ENCODE results near the gene APOL6.
"Not testable (repeated sequence)": the region's sequence is repeated elsewhere in the genome, so short reads cannot be mapped to it uniquely, and the experiment has no call there.

APOL6 gene

DNA sequence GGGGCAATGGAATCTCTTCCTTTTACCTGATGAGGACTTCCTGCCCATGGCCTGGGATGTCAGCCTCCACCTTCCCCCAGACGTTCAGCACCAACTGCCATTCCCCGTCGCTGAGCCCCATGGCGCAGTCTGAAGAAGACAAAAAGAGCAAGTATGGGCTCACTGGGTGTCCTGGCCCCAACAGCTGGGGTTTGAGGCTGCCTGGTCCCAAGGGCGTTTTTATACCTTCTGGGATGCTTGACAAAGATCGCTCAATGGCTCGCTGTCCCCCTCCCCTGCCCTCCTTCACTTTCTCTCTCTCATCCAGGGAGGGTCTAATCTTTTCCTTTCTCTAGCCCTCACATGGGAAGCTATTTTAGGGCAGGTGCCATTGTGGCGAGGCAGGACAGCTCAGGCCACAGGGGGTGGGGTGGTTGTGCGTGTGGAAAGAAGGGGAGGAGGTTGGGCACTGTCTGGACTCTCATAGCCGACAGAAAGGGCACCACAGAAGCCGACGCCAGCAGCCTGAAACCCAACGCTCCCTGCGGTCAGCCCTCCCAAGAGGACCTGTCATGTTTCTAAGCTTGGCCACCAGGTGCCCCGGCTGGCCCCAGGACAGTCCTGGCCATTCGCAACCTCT is 31.0 kb upstream of the APOL6 start, which contains the start of gene MB:
MB (minus strand) TSS at position 193 of the 619 bp plus-strand sequence; CDS start at position 121, 72 bp downstream.
- no peak for DNase-seq (ENCODE audit: low spot score)

- DNase-seq (ENCODE audit: low spot score): no peak
Measured at GRCh38 chr22:35618427-35619223, 29.6 kb upstream of the APOL6 start.

DNA sequence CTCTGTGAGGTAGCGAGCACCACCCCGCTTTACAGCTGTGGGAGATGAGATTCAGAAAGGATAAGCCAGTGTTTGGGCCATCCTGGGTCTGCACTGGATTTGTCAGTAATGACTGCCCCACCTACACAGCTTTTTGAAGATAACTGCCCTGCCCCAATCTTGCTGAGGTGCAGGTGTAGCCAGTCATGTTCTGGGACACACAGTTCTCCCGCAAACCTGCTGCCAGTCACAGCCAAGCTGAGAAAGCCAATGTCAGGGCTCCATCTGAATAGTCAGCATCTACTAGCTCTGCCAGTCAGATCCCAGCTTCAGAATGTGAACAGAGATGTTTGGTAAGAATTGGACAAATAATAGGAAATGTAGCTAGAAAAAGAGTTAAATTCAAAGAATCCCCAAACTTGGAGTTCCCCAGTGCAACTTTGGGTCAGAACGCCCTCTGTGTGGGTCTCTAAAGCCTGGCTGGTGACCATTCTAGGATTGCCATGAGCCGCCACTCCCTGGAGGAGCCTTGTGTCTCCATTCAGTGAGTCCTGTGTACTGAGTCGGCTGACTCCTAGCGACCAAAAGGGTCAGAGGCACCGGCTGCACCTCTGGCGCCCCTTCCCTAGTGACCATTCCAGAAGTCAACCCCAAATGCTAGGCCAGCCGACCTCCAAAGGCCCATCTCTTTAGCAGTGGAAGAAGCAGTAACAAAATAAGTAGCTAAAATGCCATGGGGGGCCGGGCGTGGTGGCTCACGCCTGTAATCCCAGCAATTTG is 28.7 kb upstream of the APOL6 start:
- DNase-seq (ENCODE audit: low spot score): no peak

GRCh38 chr22:35620624-35621251 is 27.5 kb upstream of the APOL6 start:
- DNase-seq (ENCODE audit: low spot score): no peak

DNA sequence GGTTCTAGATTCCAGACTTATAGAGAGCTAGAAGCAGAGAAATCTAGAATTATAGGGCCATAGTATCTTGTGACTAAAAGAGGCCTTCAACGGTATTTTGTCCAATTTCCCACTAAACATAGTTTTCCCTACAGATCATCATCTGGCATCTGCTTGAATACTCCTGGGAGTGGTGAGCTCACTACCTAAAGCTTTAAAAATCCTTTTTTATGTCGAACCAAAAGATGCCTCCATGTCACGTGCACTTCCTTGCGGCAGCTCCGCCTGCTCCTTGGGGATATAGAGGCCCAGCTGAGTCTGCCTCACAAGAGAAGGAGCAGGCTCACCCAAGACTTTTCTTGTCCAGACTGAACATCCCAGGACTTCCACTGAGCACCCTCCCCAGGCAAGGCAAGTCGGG is 26.8 kb upstream of the APOL6 start:
- no peak for DNase-seq (ENCODE audit: low spot score)

DNA sequence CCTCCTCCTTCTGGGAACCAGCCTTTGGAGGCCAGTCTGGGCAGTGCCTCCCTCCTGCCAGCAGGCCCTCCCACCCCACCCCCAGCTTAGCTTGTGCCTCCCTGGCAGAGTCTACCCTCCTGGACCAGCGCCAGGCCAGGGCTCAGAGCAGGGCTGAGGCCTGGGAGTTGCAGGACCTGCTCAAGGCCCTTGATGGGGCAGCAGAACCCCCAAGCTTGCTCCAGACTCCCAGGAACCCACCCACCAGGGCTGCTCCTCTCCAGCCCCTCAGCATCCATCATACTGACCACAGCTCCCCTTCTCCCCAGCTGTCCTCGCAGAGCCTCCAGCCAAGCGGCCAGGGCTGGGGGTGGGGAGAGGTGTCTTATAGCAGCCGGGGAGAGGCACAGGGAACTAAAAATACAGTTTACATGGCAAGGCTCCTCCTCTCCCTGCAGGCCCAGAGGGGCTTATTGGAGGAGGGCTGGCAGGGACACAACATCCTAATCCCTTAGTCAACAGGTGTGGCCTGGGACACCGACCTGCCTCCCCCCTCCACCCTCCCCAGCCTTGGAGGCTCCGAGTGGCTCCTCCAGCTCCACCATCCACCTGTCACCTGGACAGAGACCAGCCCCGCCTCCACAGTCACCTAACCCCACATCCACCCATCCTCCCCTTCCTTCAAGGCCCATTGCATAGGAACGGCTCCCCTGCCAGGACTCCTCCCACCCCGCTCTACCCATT is 25.9 kb upstream of the APOL6 start:
- no peak for DNase-seq (ENCODE audit: low spot score)

DNA sequence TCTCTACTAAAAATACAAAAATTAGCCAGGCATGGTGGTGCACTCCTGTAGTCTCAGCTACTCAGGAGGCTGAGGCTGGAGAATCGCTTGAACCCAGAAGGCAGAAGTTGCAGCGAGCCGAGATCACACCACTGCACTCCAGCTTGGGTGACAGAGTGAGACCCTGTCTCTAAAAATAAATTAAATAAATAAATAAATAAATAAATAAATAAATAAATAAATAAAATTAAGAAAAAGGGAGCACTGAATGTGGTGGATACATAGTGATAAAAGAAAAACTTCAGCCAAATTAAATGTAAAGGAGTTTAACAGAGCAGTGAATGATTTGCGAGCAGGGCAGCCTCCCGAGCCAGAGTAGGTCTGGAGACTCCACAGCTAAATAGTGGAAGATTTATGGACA is 24.4 kb upstream of the APOL6 start:
- DNase-seq (ENCODE audit: low spot score): not testable (repeated sequence)

DNA sequence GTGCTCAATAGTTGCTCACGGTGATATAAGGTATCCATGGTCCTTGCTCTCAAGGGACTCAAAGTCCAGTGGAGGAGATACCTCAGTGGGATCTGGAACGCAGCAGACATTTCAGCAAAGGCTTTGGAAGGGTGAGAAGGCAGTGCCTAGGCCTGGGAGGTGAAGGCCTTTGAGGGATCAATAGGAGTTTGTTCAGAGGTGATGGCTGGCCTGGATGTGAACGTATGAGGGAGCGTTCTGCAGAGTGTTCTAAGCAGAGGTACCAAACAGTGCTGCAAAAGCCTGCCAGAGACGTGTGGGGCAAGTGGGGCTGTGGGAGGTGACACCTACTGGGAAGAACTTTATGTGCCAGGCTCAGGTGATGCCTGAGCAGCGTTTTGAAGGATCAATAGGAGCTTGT is 23.7 kb upstream of the APOL6 start:
- DNase-seq (ENCODE audit: low spot score): no peak

GRCh38 chr22:35625763-35626432 is 22.3 kb upstream of the APOL6 start:
- DNase-seq (ENCODE audit: low spot score): no peak

DNA sequence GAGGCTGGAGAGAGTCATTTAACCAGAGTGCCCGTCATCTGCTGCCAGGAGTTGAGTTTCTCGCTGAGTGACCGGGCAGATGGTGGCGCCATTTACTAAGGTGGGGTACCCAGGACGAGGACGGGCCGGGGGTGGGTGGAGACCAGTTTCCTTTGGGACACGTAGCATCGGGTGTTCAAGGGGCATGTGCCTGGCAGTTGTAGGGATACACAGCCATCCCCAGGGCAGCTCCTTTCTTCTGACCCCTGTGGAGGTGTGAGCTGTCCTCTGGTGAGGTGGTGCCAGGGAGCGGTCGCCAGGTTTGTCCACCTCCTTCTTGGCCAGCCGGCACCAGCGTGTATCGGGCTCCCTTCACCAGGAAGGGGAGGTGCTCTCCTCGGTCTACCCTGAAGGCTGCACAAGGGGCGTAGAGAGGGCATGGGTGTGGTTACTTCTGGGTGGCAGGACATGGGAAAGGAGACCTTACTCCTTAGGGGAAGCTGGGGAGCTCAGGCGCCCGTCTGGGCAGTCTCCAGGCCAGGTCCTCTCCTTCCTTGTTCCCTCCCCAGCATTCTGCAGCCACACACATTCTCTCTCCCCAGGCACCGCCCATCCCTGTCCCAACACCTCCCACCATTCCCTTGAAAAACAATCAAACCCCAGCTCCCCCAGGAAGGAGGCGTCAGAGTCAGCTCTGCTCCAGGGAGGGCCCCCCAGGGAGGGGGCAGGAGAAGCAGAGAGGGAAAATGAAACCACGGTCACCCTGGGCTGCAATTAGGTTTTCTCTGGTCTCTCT is 20.8 kb upstream of the APOL6 start:
- DNase-seq (ENCODE audit: low spot score): no peak

DNA sequence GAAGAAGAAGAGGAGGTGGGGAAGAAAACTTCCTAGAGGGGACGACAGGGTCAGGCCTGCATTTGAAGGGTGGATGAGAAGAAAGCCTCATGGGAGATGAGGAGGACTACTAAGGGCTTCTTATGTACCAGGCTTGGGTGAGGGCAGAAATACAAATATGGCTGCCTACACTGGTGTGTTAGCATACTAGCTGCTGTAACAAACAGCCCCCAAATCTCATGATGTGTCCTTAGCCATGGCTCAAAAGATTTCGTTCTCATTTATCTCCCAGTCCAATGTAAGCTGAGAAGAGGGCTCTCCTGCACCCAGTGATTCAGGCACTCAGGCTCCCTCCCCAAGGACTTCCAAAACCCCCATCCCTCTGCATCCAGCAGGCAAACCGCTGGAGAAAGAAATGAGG is 19.5 kb upstream of the APOL6 start:
- no peak for DNase-seq (ENCODE audit: low spot score)

DNA sequence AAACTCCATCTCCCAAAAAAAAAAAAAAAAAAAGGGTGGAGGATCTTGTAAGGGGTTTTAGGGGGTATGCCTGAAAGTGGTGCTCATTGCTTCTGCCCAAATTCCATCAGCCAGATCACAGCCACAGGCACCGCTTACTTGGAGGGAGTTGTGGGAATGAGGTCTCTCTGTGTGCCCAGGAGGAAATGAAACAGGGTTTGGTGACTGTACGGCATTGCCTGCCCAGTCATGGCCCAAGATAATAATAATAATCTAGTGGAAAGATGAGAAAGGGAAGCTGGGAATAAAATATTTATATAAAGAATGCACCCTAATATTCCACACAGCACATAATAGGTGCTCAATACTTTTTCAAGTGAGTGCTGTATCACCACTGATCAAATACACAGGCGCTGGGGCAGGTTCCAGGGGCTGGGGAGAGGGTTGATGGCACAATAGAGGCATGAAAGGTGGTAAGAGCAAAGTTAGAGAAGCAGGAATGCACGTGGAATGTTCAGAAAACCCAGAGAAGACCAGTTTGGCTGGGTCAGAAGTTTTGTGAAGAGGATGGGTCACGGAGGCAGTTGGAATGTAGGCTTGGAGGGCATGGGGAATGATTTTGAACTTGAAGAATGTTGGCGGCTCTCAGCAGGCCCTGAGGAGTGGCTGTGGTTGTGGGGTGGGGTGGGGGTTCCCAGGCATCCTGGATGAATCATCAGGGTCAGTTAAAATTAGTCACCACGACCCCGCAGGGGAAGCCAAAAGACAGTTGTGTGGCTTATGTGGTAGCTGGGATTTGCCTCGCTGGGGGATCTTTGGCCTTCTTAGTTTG is 18.6 kb upstream of the APOL6 start:
- DNase-seq (ENCODE audit: low spot score): no peak

- no peak for DNase-seq (ENCODE audit: low spot score)
Measured at GRCh38 chr22:35630387-35630793, 17.9 kb upstream of the APOL6 start.

DNA sequence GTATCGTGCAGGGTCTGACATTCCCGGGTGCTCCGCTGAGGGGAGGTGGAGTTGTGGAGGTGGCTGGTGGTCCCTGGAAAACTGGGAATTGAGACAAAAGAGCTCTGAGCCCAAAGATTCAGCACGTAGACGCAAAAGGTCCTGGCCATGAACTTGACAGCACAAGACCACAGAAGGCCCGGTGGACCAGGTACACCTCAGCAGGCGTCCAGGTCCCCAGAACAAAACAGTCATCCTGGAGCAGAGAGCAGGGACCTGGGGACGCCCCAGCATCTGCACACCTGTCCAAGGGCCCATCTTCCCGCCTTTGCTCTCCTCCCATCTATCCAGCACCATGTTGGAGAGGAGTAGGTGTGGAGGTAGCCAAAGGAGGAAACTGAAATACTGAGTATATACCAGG is 17.4 kb upstream of the APOL6 start:
- DNase-seq (ENCODE audit: low spot score): no peak

- DNase-seq (ENCODE audit: low spot score): peak; percentile 10
Measured at GRCh38 chr22:35631597-35631996, 16.6 kb upstream of the APOL6 start.

DNA sequence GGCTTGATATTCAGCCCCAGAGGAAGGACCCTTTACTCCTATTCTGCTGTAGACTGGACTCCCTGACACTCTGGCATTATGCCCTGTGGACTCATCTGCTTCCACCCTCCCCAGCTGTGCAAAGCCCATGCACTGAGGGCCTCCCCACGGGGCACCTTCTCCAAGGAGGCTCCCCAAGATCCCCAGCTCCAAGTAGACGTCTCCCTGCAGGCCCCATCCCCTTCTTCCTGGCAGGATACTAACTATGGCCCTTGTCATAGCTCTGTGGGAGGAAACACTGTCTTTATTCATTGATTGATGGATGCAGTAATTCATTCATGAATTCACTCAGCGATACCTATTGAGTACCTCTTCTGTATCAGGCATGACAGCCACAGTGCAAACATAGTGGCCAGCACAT is 15.3 kb upstream of the APOL6 start:
- no peak for DNase-seq (ENCODE audit: low spot score)

GRCh38 chr22:35633520-35633919 is 14.7 kb upstream of the APOL6 start:
- DNase-seq (ENCODE audit: low spot score): no peak

DNA sequence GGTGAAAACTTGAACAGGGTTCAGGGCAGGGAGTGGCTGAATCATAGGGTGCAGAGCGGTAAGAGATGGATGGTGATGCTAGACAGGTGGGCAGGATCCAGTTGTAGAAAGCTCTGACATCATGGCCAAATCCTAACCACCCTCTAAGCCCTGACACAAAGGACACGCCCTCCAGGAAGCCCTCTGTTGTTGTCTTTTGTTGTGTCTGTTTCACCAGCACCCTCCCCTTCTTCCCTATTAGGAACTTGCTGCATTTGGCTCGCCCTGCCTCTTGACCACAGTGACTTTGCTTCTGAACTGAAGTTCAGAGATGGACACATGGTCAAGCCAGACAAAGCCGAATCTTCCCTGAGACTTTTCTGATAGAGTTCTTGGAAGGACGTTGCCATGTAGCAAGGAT is 14.2 kb upstream of the APOL6 start:
- DNase-seq (ENCODE audit: low spot score): no peak

- no peak for DNase-seq (ENCODE audit: low spot score)
Measured at GRCh38 chr22:35634943-35635540, 13.2 kb upstream of the APOL6 start.

All from hematopoietic multipotent progenitor cell treated with erythropoietin and hydrocortisone succinate and interleukin-3 and kit ligand, for 17 days (in vitro differentiated cells).